GM19463 (cell line): Measurements from ENCODE around the gene SORCS2.

Experiments
- ATAC-seq: cut with Tn5 transposase; IDR thresholded peaks from one replicate; pipeline ENCODE4 v1.9.1; 2021; ENCODE audit warnings: mild to moderate bottlenecking, moderate library complexity; ENCODE audit not compliant: unreplicated experiment

Gene SORCS2

DNA sequence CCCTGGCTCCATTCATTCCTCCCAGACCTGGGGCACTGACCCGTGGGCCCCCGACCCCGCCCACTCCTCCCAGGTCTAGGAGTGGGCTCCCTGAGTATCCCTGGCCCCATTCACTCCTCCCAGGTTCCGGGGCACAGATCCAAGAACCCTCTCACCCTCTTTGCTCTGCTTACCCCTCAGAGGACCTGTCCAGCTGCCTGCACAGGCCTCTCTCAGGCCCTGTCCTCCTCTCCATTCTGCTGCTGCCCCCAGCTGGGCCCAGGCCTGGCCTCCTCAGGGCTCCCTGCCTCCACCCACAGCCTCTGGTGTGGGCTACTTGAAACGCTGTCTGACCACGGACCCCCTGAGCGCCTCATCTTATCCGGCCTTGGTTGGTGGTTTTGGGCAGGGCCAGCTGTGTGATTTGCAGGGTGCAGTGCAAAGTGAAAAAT, 460.1 kb downstream of the SORCS2 start:
- ATAC-seq = no peak

GRCh38 chr4:7652906-7653305, 460.6 kb downstream of the SORCS2 start:
- ATAC-seq = no peak

DNA sequence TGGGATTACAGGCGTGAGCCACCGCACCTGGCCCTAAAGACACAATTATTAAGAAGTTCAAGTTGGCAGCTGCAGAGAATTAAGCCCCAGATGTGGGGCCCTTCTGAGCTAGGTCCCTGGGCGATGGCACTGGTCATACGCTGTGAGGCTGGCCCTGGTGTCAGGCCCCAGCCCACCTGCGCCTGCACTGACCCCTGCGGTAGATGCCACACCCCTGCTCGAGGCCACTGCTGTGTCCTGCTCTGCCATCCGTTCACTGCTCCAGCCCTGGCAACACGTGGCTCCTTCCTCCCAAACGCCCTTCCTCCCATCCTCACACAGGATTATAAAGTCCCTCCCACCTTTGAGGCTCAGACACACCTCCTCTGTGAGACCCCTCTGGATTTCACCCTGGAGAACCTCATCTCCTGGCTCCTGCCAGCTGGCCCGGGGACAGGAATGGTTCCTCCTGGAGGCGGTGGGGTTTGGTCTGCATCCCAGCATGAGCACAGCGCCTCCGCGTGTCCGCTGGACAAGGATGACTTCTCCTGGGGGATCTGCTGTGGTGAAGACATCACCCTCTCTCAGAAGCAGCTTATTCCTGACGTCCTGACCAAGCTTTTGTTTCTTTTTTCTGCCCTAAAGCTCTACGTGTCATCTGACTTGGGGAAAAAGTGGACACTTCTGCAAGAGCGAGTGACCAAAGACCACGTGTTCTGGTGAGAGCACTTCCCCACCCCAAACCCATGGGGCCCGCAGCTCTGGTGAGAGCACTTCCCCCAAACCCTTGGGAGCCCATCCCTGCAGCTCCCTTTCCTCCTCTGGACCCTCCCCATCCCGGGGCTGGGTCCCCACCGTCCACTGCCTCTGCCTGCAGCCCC, 461.4 kb downstream of the SORCS2 start:
- ATAC-seq = no peak

DNA sequence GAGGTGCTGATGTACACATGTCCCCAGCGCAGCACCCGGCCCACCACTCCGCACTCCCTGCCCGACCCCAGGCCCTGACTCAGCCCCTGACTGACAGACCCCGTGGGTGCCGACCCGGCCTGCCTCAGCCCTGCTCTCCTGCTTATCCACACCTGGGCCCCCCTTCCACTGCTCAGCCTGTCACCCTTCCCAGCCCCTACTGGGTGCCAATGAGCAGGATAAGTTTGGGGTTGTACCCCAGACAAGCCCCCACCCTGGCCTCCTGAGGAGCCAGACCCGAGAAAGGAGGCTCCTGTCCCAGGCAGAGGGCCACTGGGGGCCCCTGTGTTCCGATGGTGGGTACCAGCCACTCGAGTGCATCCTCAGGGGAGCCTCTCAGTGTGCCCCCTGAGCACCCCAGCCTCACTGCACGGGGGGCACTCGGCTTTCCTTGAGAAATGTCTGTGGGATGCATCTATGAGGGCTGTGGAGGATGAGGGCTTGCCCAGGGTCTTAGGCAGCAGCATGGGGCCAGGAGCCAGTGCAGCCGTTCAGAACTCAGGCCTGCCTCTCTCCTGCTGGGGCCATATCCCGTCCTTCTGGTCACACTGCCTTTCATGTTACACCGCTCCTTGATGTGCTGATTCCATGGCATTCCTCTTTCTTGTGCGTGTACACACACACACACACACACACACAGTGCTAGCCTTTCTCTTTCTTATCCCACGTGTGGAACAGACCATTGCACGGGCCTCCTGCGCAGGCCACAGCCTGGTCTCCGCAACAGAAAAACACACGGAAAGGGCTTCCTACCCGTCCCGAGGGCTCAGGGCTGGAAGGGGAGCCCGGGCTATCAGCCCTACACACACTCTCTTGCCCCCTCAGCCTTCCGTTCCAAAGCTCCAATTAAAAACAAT, 462.5 kb downstream of the SORCS2 start:
- no peak for ATAC-seq

DNA sequence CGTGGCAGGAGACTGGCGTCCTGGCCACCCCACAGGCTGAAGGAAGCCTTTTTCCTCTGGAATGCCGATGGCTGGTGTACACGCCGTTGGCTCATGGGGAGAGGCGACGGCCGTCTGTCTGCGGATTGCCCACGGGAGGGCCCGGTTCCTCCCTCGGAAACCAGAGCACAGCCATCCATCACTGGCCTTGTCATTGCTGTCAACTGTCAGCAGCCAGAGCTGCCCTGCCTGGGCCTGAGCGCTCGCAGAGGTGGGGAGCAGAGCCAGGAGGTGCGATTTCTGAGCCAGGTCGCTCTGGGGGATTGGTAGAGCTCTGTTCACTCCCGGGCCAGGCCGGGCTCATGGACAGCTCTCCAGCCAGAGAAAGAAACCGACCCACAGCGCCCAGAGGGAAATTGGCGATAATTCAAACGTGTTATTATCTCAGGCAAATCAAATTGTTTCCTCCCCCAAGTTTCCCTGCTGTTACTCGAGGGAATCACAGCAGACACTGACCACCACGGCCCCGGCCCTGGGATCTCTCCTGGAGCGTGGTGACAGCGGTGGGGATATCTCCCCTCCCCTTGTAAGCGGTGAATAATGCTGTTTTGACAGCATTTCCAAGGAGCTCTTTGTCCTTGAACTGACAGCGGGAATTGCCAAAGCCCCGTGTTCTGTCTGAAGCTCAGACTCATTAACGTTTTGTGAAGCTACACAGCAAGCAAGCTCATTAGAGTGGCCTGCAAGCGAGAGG, 463.3 kb downstream of the SORCS2 start:
- no peak for ATAC-seq

- ATAC-seq = no peak
These were observed 464.0 kb downstream of the SORCS2 start for GRCh38 chr4:7656244-7656800.

GRCh38 chr4:7657545-7658297, 465.4 kb downstream of the SORCS2 start:
- ATAC-seq = no peak

GRCh38 chr4:7658341-7659204, 466.2 kb downstream of the SORCS2 start:
- ATAC-seq = no peak

GRCh38 chr4:7659429-7660175, 467.3 kb downstream of the SORCS2 start:
- ATAC-seq = no peak

- ATAC-seq = no peak
These were observed 468.1 kb downstream of the SORCS2 start for GRCh38 chr4:7660176-7661039.

- ATAC-seq = no peak
These were observed 468.9 kb downstream of the SORCS2 start for GRCh38 chr4:7661066-7661748.

DNA sequence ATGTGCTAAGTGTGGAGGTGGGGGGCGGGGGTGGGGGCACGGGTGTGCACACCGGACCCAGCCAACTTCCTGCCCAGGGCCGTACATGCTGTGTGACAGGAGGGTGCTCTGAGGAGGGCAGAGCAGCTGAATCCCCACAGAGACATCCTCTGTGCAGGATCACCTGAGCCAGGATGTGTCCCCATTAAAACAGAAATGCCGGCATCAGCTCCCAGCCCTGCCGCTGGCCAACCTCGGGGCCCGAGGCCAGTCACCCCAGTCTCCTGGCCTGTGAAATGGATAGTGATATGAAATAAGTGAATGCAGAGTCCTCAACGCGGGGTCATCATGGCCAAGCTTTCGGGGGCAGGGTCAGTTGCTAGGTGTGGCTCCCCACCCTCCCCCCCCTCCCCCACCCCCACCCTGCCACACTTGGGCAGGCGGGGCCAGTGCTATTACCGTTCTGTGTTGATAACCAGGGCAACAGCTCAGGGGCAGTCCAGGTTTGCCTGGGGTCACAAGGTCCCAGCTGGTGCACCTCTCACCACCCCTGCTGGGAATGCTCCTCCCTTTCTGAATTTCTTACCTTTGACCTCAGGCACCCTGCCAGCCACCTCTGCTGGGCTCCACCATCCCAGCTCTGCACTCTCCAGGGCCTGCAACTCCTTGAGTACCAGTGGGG, 469.6 kb downstream of the SORCS2 start:
- ATAC-seq = no peak

- no peak for ATAC-seq
These were observed 470.1 kb downstream of the SORCS2 start for GRCh38 chr4:7662507-7662846.

GRCh38 chr4:7663075-7663541, 470.8 kb downstream of the SORCS2 start:
- no peak for ATAC-seq

GRCh38 chr4:7664106-7664505, 471.8 kb downstream of the SORCS2 start:
- no peak for ATAC-seq

DNA sequence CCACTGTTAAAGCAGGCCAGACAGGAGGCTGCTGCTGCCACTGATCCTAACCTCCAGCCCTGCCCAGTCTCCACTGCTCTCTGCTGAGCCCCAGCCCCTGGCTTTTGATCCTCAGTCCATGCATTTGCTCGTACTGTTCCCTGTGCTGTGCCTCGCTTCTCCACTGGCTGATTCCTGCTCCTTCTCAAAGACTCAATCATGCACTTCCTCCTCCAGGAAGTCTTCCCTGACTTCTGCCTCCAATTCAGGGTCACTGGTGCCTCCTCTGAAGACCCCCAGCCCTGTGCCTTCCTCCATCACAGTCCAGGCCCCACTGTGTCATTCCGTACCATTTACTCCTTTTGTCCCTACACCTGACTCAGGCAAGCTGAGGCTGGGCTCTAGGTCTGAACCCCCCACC, 473.0 kb downstream of the SORCS2 start:
- no peak for ATAC-seq
